CD4-positive, alpha-beta T cell treated with Interleukin-21 for 1 hour (primary cell): Measurements from ENCODE around the gene RALY.
A peak's percentile ranks its signal among the peaks of the same experiment; 100 is the strongest.

ENCODE experiments used
- DNase-seq: peaks from one replicate; pipeline ENCODE4 v3.0.0-alpha.2; 2020

RALY gene

GRCh38 chr20:34084227-34084923 lies 90.7 kb downstream of the RALY start:
- DNase-seq = no peak

DNA sequence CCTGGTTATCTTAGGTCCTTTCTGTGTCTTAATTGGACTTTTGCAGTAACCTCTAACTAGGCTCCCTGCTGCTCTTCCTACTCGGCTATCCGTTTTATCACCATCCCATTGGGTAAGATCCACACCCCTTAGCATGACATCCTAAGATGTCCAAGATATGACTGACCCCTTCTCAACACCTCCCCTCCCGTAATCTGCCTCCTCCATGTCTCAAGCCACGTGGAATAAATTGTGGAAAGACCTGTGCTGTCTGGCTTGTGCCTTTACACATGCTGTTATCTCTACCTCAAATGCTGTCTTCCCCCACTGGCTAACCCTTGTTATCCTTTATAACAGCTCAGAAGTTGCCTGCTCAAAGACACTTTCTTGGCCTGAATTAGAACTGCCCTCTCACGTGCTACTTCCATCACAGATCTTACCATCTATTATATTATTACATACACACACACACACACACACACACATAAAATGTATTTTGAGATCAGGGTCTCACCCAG lies 91.9 kb downstream of the RALY start:
- no peak for DNase-seq

DNA sequence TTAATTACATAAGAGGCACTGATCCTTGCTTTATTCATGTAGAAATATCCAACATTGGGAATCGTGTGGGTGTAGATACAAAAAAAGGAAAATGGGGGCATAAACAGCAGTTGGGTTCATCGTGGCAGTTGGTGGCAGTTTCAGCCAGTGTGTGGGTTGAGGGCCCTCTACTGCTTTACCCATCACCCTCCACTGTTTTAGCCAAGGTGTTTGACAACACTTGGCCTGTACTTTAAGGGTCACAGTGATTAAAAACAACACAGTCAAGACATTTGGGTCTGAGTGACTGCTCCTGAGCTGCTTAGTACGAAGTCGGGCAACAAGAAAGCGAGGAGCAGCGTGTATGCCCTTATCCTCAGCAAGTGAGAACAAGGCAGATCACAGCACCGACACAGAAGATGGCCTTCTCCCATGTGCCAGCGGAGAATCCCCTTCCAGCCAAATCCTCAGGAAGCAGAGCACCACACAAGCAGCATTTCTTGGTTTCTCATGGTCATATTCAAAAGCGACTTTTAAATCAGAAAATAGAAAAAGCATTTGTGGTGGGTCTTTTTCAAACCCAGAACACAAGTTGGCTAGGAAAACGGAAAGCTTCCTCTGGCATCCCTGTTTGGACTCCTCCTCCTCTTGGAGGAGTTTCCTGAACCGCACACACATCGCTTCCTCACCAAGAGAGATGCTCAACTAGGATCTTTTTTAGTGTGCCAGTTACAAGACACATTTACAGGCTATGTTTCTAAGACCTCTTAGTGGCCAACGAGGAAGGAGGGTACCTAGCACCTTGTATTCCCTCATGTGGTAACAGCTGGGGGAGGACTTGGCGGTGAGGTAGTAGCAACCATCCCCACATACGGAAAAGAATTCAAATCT lies 94.8 kb downstream of the RALY start:
- DNase-seq = no peak

GRCh38 chr20:34089175-34089479 lies 95.4 kb downstream of the RALY start:
- no peak for DNase-seq

GRCh38 chr20:34089655-34090345 lies 96.1 kb downstream of the RALY start:
- DNase-seq = no peak

- DNase-seq = no peak
These were observed 96.9 kb downstream of the RALY start for GRCh38 chr20:34090645-34091044.

GRCh38 chr20:34091637-34092200 lies 98.0 kb downstream of the RALY start:
- no peak for DNase-seq

DNA sequence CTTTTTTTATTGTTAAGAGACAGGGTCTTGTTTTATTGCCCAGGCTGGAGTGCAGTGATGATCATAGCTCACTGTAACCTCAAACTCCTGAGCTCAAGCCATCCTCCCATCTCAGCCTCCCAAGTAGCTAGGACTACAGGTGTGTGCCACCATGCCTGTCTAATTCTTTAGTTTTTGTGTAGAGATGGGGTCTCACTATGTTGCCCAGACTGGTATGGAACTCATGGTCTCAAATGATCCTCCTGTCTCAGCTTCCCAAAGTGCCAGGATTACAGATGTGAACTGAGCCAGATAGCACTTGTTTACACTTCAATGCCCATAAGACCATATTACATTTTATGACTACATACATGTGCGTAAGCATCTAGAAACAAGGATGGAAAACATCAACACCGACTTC lies 100.2 kb downstream of the RALY start:
- DNase-seq = no peak

GRCh38 chr20:34095825-34096224 lies 102.1 kb downstream of the RALY start:
- DNase-seq = no peak

DNA sequence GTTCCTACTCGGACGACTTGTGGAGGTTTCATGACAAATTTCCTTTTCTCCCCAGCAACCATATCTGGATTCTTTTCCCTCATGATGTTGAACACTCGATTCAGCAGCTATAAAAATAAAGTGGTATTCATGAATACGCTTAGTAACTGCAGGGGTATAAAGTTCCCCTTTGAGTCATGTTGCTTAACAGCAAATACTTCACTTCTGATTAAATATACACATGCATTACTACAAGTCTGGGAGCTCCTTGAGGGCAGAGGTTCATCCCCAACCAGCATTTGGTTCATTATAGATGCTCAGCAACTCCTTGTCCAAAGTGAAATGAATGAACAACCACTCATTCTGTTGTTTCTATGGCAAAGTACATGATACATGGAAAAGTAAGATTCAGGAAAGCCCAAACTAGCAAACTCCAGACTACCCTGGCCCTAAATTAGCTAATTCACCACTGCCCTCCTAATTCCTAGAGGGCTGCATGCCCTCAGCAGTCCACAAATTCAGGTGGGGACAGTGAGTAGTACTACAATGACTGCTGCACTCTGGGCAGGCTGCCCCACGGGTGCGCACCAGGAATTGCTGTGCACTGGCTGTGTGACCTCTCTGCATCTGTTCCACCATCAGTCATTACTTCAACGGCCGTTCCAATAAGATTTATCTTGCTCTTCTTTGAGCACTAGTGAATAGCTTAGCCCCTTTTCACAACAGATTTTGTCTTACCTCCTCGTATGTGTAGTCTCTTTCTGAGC lies 103.2 kb downstream of the RALY start:
- no peak for DNase-seq

DNA sequence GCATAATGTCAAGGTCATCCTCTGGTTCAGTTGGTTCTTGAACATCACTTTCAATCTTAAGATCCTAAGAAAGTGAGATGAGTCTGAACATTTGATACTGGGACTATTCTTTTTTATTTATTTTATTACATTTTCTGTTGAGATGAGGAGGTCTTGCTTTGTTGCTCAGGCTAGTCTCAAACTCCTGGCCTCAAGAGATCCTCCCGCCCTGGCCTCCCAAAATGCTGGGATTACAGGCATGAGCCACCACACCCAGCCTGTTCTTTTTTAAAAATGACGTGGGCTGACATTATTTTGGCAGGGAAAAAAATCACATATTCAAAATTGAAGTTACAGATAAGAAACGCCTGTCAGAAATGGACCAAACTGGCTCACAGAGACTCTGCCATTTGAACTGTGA lies 104.9 kb downstream of the RALY start:
- DNase-seq = no peak

DNA sequence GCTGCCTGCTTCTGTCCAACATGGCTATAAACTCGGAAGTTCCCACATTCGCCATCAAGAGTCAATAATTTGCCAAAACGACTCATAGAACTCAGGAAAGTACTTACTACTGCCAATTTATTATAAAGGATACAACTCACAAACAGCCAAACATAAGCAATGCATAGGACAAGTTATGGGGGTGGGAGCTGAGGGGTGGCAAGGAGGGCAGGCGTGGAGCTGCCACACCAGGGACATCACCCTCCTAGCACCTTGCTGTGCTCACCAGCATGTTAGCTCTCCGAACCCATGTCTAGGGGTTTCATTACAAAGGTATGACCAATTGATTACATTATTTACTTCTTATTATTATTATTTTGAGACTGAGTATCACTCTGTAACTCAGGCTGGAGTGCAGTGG lies 106.0 kb downstream of the RALY start:
- DNase-seq = no peak

- no peak for DNase-seq
These were observed 106.9 kb downstream of the RALY start for GRCh38 chr20:34100576-34100975.

DNA sequence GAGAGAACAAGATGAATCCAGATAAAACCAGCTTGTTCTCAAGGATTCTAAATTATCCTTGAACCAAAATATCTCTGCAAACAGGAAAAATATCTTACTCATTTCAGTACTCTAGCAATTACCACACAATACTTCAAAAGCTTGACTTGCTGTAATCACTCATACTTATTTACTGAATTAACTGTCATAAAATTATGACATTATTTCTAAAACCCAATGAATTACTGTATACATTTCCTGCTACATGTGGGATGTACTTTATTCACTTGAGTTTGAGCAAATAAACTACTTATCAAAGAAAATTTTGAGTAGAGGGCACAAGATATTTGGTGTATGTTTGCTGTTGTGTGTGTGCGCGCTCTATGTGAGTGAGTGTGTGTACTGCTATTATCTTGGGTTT lies 108.6 kb downstream of the RALY start:
- DNase-seq = no peak

GRCh38 chr20:34104059-34104458 lies 110.3 kb downstream of the RALY start:
- no peak for DNase-seq

GRCh38 chr20:34105978-34106675 lies 112.4 kb downstream of the RALY start:
- DNase-seq = no peak

DNA sequence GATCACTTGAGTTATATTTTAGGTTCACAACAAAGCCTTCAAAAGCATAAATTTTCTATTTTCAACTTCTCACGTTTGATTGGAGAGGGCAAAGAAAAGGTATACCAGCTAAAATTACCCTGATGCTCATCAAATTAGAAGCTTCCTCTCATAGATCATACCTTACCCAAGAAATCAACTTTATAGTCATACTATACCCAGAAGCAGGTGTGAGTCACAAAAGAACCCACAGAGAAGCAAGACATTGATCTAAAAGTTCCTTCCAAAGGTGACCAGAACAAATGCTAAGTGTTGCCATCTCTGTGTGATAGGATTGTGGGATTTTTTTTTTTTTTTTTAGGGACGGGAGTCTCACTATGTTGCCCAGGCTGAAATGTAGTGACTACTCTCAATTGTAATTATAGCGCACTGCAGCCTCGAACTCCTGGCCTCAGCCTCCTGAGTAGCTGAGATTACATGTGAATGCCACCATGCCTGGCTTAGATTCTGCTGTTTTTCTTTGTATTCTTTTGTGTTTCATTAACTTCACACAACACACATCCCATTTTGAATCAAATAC lies 115.0 kb downstream of the RALY start:
- no peak for DNase-seq

GRCh38 chr20:34109442-34109841 lies 115.7 kb downstream of the RALY start:
- no peak for DNase-seq

DNA sequence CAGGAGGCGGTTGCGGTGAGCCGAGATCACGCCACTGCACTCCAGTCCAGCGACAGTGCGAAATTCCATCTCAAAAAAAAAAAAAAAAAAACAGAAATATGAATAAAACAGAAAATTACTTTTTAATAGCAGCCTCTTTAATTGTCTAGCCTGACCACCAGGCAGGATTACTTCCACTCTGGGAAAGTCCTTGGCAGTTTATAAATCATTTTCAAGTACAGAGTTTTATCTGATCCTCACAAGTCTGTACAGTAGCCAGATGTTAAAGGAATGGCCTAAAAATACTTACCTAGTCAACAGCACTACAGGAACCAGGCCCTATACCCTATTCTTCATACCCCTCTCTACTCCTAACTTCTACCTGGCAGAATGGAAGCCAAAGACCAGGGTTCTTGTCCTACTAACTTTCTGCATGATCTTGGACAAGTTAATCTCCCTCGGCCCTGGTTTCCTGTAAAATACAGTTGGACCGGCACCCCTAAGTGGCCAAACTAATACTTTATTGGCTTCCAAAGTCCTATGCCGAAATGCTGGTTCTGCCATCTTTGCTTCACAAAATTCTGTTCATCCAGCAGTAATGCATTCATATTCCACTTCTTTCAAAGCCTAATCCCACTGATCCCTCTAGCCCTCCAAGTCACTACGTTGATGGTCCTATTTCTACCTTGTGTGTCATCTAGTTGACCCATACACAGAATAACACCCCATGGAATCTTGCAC lies 116.5 kb downstream of the RALY start:
- DNase-seq = no peak

DNA sequence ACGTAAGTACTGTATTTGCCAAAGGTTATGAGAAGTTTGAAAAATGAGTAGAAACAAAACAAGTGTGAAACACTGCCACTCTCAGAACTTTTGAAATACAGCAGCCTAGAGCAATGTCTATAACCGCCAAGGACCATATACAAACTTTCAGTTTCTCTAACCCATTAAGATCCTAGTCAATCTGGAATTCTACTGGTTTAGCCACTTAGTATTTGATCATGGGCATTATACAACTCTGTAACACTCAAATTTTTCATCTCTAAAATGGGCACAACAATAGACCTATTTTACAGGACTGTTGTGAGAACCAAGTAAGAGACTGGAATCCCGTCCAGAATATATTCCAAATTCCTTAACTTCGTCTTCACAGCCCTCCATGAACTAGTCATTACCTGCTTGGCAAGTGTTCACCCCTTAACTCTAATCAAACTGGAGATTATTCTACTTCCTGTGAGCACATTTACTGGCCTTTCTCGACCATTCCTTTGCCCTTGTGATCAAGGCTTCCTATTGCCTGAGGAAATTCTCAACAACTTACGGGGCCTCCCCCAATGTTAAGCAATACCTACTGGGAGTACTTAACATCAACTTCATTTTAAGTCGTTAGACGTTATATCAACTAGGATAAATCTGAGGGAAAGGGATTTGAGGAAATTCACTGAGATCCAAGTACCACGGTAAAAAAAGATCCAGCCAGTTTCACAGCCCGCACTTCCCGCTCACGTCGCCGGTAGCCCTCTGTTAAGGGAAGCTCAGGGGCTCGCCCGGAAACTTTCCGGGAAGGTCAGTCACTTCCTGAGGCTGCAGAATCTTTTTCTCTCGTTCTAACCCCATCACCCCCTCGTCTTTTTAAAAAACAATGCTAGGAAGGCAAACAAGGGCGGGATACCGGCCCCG lies 117.3 kb downstream of the RALY start:
- DNase-seq = peak; percentile 36
